ENCODE data around the gene FKBP10. TPM values are rescaled to one million over a fixed set of nuclear protein-coding genes. Genes with fewer than 3 reads are reported as not detected.

FKBP10 gene
- total and polyA plus RNA-seq, 11 donors: 6.5 to 40.4 (median 12.5) TPM

DNA sequence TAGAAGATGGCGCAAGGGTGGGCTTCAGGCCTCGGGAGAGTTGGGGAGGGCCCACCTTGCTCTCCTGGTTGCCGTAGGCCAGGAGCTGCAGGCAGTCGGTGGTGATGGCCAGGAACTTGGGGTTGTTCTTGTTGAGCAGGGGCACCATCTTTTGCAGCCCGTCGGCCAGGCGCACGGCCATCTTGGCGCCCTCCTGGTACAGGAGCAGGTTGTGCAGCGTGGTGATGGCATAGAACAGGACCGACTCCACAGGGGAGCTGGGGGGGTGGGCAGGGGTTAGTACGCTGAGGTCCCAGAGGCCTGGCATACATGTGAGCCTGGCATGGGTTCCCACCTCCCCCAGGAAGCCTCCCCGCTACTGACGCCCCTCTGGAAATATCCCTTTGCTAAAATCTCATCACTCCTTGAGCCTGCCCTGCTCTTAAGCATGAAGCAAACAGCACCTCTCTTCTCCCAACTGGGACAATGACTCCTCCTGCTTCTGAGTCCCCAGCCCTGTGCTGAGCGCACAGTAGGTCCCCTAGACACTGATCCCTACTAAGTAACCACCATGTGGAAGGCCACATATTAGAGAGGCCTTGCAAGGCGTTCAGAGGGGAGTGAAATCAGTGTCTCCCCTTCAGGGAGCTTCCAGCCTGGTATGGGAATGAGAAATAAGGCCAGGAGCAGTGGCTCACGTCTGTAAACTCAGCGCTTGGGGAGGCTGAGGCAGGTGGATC, 45.3 kb upstream of the FKBP10 start:
- H3K4me1 ChIP-seq: peaks cover 0 to 15% (median 5%) of the 10 kb centered on the region in 12 donors
- no peak for DNase-seq
- H3K27me3 ChIP-seq: no peaks in the 10 kb centered on the region
- peaks cover 3 to 99% (median 96%) of the 10 kb centered on the region in 9 donors for H3K36me3 ChIP-seq
- intact Hi-C loops (cut with DNase I): loop anchor here in 2 of 10 donors (5.0 kb wide), 1 partner anchor 35 kb away; no protein-coding TSS in a partner anchor
- no peak overlapping the region for H3K4me3 ChIP-seq
- TF ChIP-seq, protein P1, sequence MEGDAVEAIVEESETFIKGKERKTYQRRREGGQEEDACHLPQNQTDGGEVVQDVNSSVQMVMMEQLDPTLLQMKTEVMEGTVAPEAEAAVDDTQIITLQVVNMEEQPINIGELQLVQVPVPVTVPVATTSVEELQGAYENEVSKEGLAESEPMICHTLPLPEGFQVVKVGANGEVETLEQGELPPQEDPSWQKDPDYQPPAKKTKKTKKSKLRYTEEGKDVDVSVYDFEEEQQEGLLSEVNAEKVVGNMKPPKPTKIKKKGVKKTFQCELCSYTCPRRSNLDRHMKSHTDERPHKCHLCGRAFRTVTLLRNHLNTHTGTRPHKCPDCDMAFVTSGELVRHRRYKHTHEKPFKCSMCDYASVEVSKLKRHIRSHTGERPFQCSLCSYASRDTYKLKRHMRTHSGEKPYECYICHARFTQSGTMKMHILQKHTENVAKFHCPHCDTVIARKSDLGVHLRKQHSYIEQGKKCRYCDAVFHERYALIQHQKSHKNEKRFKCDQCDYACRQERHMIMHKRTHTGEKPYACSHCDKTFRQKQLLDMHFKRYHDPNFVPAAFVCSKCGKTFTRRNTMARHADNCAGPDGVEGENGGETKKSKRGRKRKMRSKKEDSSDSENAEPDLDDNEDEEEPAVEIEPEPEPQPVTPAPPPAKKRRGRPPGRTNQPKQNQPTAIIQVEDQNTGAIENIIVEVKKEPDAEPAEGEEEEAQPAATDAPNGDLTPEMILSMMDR (IDR thresholded peaks at IDR 0.05): no peak
- no peak for TF ChIP-seq POLR2A (IDR thresholded peaks at IDR 0.05)
- 89 to 93% (median 91%) methylated on average over 17 to 18 of the region's 18 CpGs for WGBS, 4 donors
- no peak overlapping the region for H3K27ac ChIP-seq
- H3K9me3 ChIP-seq: no peaks in the 10 kb centered on the region
- no peak for ATAC-seq

DNA sequence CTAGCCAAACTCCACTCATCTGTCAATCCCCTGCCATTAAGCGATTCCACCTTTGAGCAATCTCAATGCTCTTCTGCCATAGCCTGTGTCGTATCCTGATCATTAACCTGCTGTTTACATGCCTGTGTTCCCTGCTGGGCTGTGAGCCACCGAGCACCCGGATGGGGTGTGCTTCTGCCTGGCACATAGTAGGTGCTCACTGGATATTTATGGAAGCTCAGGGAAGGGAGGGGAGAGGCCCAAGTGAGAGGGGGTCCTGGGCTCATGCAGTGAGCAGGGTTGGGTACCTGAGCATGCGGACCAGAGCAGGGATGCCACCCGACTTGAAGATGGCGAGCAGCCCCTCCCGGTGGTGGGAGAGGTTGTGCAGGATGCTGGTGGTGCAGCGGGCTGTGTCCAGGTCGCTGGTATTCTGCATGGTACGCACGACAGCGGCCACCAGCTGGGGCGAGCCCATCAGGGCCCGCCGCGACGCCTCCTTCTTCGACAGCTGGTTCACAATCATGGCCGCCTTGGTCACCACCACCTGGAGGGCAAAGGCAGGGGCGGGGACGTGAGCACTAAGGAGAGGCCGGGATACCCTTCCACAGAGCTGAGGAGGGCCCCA, 44.0 kb upstream of the FKBP10 start:
- Histone ChIP-seq H3K36me3 (peaks cover 0 to 90% (median 83%) of the 10 kb centered on the region in 9 donors), H3K4me3 (no peak overlapping the region), H3K9me3 (no peaks in the 10 kb centered on the region), H3K27me3 (no peaks in the 10 kb centered on the region), H3K27ac (no peak overlapping the region), H3K4me1 (peaks cover 3 to 28% (median 18%) of the 10 kb centered on the region in 12 donors)
- WGBS, 4 donors: 90 to 92% (median 91%) methylated on average over 20 to 23 of the region's 23 CpGs
- ATAC-seq: no peak
- no peak for DNase-seq
- intact Hi-C loops (cut with DNase I): loop anchor here in 2 of 10 donors (5.0 kb wide), 1 partner anchor 34 kb away; no protein-coding TSS in a partner anchor
- TF ChIP-seq, protein P1 (IDR thresholded peaks at IDR 0.05): no peak

DNA sequence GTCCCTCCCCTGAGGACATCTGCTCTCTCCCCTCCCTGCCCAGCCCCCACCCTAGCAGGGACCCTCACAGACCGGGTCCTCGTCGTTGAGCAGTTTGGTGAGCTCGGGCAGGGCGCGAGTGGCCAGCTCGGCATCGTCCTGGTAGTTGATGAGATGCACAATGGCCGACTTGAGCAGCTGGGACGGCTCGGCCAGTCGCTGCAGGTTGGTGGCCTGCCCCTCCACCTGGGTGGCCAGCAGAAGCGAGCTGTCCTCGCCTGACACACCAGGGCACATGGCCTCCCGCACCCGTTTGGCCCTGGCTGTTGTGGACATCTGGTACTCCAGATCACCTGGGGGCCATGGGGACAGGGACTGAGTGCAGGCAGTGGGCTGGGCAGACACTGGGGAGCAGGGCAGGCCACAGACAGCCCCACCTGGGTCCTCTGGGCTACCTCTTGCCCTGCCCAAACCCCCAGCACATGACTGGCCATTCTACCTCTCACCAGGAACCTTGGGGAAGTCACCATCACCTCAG, 43.4 kb upstream of the FKBP10 start:
- TF ChIP-seq, protein P1 (IDR thresholded peaks at IDR 0.05): no peak
- TF ChIP-seq POLR2A (IDR thresholded peaks at IDR 0.05): no peak
- H3K36me3 ChIP-seq: peaks cover 0 to 84% (median 77%) of the 10 kb centered on the region in 9 donors
- intact Hi-C loops (cut with DNase I): loop anchor here in 2 of 10 donors (5.0 kb wide), 1 partner anchor 33 kb away; no protein-coding TSS in a partner anchor
- ATAC-seq (no peak), DNase-seq (no peak)
- H3K4me1 ChIP-seq: peaks cover 3 to 34% (median 24%) of the 10 kb centered on the region in 12 donors
- 71 to 85% (median 81%) methylated on average over 8 to 16 of the region's 16 CpGs for WGBS, 4 donors
- no peaks in the 10 kb centered on the region for H3K27me3 ChIP-seq
- H3K4me3 ChIP-seq: no peak overlapping the region
- H3K9me3 ChIP-seq: no peaks in the 10 kb centered on the region
- H3K27ac ChIP-seq: no peak overlapping the region

DNA sequence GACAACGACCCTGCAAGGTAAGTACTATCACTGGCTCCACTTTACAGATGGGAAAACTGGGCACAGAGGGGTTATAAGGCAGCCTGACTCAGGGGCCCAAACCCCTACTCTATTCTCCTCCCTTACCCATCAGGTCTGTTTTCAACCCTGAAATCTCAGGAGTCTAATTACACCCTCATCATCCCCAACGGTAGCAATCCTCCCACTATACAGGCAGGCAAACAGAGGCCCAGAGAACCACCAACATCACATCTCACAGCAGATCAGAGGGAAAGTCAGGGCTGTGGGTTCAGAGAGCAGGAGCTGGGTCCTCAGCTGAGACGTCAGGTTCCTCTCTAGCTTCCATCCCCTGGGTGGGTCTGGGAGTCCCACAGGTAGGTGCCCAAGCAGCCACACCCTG, 42.8 kb upstream of the FKBP10 start:
- ATAC-seq (no peak), DNase-seq (no peak)
- TF ChIP-seq, protein P1 (IDR thresholded peaks at IDR 0.05): no peak
- TF ChIP-seq POLR2A (IDR thresholded peaks at IDR 0.05): no peak
- intact Hi-C loops (cut with DNase I): loop anchor here in 4 of 10 donors (2.0 to 10.0 kb wide), 4 partner anchors 32 to 75 kb away; no protein-coding TSS in a partner anchor
- Histone ChIP-seq H3K36me3 (peaks cover 0 to 82% (median 71%) of the 10 kb centered on the region in 9 donors), H3K27me3 (no peaks in the 10 kb centered on the region), H3K27ac (peak overlapping the region in 1 of 12 donors; percentile 7), H3K4me3 (no peak overlapping the region), H3K4me1 (peaks cover 3 to 40% (median 30%) of the 10 kb centered on the region in 12 donors), H3K9me3 (no peaks in the 10 kb centered on the region)
- 72 to 83% (median 79%) methylated on average over 3 of the region's 3 CpGs for WGBS, 4 donors

All from heart left ventricle (tissue), 16 donors.